NOMO-1 treated with DMSO at 0.1 percent for 48 hours (cell line): Measurements from ENCODE around the gene DCP1B.

Experiments used
- DNase-seq: peaks from one replicate; lab custom pipeline; 2025; ENCODE audit not compliant: unreplicated experiment; lab: John Stamatoyannopoulos, UW

DCP1B gene

DNA sequence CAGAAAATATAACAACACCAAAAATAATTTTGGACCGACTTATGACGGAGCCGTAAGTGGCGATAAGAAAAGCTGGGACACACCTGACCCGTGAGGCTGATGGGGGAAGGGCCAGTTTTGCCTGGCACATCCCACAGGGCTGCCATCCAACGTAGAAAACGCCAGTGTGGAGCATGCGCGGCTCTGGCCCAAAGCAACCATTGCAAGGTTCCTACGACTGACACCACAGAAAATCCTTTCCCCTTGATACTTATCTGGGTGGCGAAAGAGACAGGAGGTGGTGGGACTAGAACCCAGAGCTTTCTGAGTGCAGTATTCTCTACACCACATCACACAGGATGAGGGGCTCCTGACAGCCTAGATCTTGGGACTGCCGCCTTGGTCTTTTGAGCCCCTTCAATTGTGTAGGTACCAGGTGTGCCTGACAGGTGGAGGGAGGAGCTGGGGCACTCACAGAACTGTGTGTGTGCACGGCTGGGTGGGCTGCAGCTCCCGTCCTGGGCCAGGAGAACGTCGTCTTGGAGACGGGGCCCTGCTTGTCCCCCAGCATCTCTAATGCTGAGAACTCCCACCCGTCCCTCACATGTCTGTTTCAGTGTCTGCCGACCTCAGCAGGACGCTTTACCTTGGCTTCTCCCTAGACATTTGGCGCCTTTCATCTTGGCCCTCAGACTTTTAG is 68.4 kb downstream of the DCP1B start:
- DNase-seq: no peak

DNA sequence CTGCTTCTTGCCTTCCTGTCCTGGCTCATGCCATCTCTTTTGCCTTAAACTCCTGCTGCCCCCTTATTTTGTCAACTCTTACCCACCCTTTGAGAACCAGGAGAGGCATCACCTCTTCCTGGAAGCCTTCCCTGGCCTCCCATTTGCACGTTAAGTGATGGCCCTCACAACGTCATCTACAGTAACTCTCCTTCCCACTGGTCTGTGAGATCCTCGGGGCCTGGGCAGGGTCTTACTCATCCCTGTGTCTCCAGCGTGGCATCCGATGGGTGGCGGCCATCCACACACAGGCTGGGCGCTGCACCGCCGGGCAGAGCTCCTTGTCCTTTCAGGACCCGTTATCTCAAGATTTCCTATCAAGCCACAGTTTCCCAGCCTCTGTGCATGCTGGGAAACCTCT is 69.0 kb downstream of the DCP1B start:
- no peak for DNase-seq

DNA sequence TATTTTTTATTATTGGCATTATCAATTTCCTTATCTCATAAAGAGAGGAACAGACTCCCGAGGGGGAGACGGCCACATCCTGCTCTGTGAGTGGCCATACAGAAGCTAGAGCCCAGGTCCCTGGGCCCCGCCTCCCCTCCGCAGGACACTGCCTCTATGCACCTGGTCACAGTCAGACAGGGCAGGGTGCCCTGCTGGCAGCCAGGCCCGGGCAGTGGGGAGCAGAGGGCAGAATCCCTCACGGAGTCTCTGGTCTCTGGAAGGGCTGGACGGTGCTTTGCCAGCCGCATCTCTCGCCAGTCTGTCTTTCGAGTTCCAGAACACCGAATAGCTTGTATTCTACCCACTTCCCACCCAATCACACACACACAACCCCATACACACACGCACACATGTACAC is 69.4 kb downstream of the DCP1B start:
- DNase-seq: no peak

DNA sequence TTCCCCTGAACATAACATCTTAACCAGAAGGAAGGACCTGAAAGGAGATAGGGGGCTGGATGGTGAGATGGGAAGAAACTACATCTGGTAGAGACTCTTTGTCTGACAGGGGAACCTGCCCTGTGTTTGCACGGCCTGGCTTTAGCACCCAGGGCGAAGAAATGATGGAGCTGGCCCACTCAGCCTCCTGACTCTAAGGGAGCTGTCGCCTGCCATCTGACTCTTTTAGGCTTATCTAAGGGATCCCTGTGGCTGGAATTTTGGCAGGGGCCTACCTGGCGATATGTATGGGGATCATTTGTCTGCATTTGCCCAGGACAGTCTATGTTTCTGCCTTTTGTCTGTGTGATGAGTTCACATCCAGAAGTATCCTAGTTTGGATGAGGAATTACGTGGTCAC is 70.2 kb downstream of the DCP1B start:
- DNase-seq: no peak

DNA sequence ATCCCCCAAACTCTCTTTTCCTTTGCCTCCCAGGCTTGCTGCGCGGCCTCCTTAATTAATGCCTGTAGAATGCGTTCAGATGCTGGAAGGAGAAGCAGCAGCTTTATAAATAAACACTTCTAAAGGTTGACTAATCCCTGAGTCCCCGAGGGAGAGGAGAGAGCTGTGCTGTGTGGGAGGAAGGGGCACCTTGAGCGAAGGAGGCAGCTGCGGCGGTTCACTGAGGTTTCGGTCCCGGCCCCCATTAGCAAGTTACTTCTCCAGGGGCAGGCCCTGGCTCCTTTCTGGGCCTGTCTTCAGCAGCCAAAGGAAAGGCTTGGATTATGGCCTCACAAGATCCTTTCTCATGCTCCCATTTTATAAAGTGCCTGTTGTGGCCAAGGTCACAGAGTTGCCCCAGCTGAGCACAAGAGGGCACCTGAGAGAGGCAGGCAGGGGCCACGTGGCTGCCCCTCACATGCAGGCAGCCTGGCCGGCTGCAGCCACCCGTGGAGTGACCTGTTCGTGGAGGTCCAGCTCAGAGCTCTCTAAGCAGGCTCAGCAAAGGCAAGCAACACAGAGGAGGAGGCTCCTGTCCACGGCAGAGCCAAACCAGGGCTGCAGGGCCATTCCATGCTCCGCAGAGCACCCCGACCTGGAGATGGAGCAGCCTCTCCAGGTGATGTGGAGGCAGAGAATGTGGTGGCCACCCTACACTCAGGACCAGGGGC is 70.8 kb downstream of the DCP1B start:
- DNase-seq: no peak

DNA sequence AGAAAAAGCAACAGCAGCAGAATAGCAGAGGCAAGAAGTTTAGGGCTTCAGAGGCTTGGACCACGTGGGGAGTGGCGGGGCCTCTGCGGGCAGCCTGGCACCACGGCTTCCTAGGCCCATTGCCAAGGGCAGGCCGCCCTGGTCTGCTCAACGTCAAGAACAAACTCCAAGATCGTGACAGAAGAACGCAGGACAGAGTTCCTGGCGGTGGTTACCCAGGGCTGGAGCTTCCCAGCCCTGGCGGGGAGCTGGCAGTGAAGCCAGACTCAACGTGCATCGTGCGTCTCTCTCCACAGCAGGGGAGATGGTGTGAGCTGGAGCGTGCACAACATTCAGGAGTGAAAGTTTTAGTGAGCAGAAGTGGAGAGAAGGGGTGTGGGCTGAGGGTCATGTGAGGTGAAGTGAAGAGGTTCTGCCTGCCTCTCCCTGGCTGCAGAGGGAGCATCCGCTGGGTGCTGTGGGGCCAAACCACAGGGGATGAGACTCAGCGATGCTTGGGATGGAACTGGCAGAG is 71.9 kb downstream of the DCP1B start:
- no peak for DNase-seq

DNA sequence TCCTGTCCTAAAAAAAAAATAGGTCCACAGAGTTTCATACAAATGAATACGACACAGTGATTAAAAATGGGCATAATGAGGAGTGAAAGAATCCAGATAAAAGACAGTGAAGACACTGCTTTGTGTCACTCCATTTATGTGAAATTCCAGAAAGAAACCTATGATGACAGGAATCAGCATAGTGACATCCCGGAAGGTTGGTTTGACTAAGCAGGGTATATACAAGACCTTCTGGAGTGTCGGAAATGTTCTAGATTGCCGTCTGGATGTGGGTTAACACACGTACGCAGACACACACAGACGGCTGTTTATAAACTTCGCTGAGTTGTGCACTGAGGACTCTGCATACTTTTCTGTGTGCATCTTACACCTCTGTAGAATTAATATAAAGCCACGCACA is 72.6 kb downstream of the DCP1B start:
- DNase-seq: no peak

DNA sequence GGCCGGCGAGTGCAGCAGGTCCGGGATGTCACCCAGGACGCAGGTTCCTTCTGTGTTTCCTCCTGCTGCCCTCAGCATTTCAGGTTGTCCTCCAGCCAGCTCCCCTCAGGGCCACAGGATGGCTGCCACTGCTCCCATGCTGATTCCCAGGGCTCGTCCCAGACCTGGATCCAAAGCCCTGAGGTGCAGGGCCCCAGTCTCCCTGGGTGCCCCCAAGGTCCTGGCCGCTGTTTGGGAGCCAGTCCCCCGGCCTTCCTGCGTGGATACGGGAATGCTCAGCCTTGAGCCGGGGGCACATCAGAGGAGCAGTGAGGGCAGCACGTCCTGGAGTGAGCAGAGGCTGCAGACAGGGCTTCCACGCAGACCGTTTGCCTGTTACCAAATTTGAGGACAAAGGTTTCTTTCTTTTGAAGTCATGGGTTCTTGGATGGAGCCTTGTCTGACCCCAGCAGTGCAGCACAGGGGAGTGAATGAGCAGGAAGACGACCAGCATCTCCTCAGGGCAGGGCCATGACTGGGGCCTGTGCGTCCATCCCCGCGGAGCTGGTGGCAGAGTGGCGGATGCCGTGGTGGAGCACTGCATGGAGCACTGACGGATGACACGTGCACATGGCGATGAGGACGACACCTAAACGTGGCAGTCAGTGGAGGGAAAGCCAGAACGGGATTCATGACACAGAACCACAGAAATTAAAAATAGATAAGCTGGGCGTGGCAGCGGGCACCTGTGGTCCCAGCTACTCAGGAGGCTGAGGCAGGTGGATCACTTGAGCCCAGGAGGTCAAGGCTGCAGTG is 73.3 kb downstream of the DCP1B start:
- no peak for DNase-seq

DNA sequence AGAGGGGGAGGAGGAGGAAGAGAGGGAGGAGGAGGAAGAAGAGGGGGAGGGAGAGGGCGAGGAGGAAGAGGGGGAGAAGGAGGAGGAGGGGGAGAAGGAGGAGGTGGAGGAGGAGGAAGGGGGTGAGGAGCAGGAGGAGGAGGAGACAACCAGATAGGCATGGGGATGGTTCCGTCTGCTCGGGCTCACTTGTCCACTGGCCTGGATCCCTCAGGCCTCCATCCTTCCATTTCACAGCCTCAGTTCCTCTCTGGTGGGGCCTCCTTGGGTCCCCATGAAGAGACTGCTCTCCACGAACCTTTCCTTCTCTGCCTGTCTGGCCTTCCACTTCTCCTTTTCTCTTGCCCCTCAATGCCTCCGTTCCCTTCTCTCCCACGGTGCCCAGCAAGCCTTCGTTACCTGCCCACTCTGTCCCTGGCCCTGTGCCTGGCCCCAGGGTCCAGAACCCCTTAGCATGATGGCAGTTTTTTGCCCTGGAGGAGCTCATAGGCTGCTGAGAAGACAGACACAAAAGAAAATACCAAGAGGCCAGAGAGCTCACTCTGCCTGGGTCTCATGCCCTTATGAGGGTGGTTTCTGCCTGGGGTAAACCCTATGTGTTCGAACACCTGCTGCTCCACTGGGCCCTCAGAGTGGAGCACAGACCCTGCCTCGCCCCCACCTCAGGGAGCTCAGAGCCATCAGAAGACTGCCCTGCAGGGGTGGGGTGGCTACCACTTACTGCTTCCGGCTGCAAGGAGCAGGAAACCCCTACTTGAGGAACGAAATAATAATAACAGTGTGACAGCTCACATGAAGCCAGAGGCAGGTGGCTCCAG is 74.1 kb downstream of the DCP1B start:
- DNase-seq: peak; percentile 52

DNA sequence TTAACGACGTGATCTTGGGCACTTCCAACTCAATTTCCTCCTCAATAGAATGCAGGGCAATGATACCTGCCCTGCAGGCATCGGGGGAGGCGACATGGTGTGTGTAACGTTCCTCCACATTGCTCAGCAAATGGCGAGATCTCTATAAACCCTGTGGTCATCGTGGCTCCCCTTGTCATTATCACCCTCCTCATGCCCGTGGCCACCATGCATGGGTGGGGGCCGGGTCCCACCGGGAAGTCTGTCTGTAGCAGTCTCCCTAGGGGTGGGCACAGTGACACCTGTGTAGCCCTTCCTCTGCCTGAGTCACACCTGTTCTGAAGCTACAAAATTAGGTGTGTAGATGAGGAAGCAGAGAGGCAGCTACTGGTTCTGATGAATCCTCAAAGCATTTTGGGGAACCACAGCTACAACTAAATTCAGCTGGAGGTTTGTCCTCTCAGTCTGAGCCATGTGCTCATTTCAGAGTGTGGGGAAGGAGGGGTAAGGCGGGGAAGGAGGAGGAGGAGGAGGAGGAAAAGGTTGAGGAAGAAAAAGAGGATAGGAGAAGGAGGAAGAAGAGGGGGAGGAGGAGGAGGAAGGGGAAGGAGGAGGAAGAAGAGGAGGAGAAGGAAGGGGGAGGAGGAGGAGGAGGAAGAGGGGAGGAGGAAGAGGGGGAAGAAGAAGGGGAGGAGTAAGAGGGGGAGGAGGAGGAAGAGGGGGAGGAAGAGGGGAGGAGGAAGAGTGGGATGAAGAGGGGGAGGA is 74.8 kb downstream of the DCP1B start:
- peak; percentile 13 for DNase-seq

DNA sequence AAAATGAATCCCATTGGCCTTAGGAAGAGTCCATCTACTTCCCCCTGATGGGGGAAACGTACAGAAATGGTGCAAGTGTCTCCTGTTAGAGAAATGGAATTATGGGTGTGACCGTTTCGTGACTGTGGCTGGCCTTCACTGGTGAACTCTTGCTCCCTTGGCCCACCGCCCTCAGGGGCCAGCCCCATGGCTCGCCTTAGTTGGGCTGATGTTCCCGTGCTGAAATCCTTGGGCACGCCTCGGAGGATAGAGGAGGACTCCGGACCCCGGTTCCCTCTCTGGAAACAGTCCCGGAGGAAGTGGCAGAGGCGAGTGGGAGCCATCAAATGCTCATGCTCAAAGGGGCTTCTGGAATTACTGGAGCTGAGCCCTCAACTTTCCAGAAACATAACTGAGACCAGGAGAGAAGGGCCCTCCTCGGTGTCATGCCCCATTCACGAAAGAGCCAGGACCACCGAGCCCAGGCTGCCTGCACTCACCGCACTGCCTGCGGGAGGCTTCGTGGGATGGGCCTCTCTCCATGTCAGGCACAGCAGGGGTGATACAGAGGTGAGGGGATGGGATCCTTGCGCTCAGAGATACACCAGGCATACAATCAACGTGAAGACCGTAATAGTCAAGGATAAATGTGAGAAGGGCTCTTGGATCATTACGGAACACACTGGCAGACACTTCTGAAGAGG is 75.7 kb downstream of the DCP1B start:
- DNase-seq: no peak

DNA sequence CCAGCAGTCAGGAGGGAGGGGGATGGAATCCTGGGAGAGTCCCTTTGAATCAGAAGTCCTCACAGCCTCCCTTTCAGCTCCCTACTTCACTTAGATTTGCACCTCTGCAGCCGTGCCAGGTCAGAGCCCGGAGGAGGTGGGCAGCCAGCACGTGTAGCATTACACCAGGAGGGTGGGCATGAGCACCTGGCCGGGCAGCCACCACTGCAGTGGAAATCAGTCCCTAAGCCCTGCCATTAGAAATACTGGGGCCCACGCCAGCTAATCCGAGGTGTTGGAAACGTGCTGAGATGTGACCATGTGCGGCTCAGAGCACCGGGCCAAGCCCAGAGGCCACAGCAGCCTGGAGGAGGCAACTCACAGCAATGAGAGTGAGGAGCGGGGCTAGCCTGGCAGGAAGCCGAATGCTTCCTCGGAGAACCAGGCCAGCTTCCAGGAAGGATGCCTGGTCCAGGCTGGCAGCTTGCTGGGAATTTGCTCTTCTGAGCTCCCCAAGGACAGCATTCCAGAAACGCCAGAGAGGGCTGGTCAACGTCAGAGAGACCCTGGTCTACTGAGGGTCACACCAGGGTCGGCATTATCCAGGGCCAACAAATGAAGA is 76.4 kb downstream of the DCP1B start:
- no peak for DNase-seq

DNA sequence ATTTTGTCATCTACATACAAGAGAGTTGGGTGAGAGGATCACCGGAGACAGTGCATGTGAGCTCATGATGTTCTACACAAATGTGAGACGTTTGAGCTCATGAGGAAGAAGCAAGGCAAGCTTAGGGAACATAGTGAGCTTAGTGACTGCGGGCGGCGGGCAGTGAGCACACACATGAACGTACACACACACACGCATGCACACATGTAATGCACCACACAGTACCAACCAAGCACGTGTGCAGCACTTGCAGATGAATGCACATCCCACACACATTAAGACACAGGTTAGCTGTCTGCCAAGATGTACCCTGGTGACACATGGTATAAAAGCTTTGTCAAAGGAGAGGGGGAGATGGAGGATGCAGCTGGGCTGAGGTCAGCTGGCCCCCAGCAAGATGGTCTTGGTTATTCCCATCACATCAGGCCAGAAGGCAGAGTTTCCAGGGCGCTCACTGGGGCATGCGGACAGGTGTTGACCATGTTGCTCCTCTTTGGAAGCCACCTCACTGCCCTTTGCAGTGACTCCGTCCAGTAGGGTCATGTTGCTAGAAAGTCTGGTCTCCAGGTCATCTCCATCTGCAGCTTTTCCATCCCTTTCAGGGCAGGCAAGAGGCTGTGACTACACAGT is 77.1 kb downstream of the DCP1B start:
- DNase-seq: no peak

DNA sequence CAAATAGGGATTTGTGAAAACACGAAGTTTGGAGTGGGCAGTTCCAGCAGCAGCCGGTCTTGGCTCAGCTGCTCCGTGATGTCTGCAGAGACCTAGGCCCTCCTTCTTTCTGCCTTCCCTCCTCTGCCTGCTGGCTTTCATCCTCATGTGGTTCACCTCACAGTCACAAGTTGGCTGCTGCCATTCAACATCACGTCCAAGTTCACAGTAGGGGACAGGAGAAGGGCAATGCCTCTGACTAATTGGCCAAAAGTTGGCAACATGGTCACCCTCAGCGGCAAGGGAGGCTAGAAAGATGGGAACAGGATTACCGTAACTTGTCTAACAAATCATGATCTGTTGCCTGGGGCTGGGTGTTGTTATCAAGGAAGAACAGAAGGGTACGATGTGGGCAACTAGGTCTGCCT is 78.0 kb downstream of the DCP1B start:
- no peak for DNase-seq

DNA sequence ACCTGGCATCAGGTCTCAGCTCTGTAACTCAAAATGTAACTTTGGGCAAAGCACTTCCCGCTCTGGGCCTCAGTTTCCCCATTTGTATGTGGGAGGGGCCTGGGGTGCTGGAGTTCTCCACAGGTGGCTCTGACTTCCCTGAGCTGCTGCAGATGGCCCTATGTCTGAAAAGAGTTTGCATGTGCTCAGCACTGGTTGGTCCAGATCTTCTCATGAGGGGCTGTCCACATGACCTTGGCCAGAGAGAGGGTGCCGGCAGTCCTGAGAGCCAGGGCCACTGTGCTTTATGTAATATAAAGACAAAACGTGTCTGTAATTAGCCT is 78.6 kb downstream of the DCP1B start:
- DNase-seq: no peak

DNA sequence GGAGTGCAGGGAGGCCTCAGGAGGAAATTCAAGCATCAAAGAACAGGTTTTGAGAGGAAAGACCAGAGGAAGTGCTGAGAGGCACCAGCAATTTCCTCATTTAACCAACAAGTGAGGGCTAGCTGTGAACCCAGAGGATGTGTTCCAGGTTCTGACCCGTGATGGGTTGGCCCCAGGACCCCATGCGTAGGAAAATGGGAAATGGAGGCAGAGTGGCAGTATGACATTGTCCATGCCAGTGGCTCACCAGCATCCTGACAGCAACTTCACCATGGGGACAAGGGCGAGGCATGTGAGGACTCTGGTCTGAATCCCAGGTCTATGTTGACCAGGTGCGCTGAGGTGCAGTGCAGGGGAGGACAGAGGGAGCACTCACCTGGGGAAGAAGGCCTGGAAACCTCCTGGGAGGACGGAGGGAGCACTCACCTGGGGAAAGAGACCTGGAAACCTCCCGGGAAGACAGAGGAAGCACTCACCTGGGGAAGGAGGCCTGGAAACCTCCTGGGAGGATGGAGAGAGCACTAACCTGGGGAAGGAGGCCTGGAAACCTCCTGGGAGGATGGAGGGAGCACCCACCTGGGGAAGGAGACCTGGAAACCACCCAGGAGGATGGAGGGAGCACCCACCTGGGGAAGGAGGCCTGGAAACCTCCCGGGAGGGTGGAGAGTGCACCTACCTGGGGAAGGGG is 79.1 kb downstream of the DCP1B start:
- DNase-seq: peak; percentile 31

DNA sequence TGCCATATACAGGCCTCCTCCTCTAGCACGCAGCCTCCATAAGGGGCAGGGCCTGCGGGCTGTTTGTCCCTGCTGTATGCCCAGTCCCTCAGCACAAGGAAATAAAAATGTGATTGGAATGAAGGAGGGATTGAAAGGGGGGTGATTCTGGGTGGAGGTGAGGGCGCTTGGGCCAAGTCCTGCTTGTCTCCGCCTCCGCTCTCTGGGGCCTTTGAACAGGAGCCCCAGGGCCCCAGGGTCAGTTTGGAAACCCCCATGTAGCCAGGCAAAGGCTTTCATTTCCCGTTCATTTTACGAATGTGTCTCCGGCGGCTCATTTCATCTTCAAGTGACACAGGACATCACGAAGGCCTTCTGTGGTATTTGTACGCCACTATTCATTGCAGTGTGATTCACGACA is 81.3 kb downstream of the DCP1B start:
- no peak for DNase-seq

DNA sequence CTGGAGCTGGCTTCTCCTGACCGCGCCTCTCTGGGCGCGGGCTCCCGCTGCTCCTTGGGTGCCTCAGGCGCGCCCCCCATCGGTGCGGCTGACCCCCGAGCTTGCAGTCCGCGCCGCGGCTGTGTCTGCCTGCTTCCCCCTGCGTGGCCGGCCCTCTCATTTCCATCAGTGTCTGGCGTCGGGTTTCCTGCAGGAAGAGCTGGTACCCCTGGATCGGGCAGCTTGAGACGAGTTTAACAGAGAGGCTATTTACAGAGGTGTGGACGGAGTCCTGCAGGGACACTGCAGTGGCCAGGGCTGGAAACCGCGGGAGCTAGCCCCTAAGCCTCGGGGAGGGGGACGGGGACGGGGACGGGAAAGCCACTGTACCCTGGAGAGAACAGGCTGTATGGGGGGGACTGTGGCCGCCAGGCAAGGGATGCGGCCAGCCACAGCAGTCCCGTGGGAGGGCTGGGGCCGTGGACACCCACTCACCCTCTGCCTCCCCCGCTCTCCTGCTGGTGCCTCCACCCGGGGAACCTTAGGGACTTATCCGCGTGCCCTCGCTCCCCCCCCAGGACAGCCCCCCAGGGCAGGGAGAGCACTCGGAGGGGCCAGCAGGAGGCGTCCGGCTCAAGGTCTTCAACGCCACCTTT is 82.1 kb downstream of the DCP1B start:
- no peak for DNase-seq
